Measurements from ENCODE around the gene SRA1. TPM values are rescaled to one million over a fixed set of nuclear protein-coding genes. Genes with fewer than 3 reads are reported as not detected.

Gene SRA1
- total RNA-seq, 1 donor from 2014 or later, result 23.2 TPM

GRCh38 chr5:140574165-140574564 is 16.9 kb upstream of the SRA1 start:
- intact Hi-C loops (cut with DNase I), result no loop called here
- no peak for DNase-seq (ENCODE audit: low spot score)
- peak; percentile 64 for ATAC-seq

GRCh38 chr5:140573683-140574082 is 16.4 kb upstream of the SRA1 start:
- intact Hi-C loops (cut with DNase I), result no loop called here
- DNase-seq (ENCODE audit: low spot score), result no peak
- ATAC-seq, result no peak

- intact Hi-C loops (cut with DNase I), result no loop called here
- no peak for DNase-seq (ENCODE audit: low spot score)
- ATAC-seq, result peak; percentile 25
Observed at GRCh38 chr5:140571105-140571504, 13.8 kb upstream of the SRA1 start.

- no peak for DNase-seq (ENCODE audit: low spot score)
- ATAC-seq, result no peak
- intact Hi-C loops (cut with DNase I), result no loop called here
Observed at GRCh38 chr5:140570488-140570887, 13.2 kb upstream of the SRA1 start.

- ATAC-seq (no peak), DNase-seq (ENCODE audit: low spot score) (no peak)
- intact Hi-C loops (cut with DNase I), result no loop called here
Observed at GRCh38 chr5:140570058-140570457, 12.8 kb upstream of the SRA1 start.

GRCh38 chr5:140569197-140569596 is 11.9 kb upstream of the SRA1 start:
- ATAC-seq (no peak), DNase-seq (ENCODE audit: low spot score) (no peak)
- intact Hi-C loops (cut with DNase I), result loop anchor here (5.0 kb wide), 1 partner anchor 73 kb away; no protein-coding TSS in a partner anchor

GRCh38 chr5:140568443-140569063 is 11.3 kb upstream of the SRA1 start:
- ATAC-seq, result no peak
- no peak for DNase-seq (ENCODE audit: low spot score)
- intact Hi-C loops (cut with DNase I), result loop anchor here (5.0 kb wide), 1 partner anchor 74 kb away; no protein-coding TSS in a partner anchor

- DNase-seq (ENCODE audit: low spot score) (no peak), ATAC-seq (no peak)
- intact Hi-C loops (cut with DNase I), result loop anchor here (5.0 kb wide), 1 partner anchor 74 kb away; no protein-coding TSS in a partner anchor
Observed at GRCh38 chr5:140567871-140568270, 10.6 kb upstream of the SRA1 start.

GRCh38 chr5:140567136-140567818 is 10.0 kb upstream of the SRA1 start:
- intact Hi-C loops (cut with DNase I), result loop anchor here (5.0 kb wide), 1 partner anchor 75 kb away; no protein-coding TSS in a partner anchor

GRCh38 chr5:140566665-140567064 is 9.4 kb upstream of the SRA1 start:
- DNase-seq (ENCODE audit: low spot score), result no peak
- no peak for ATAC-seq
- intact Hi-C loops (cut with DNase I), result loop anchor here (5.0 kb wide), 1 partner anchor 76 kb away; no protein-coding TSS in a partner anchor

More at GRCh38 chr5:140567136-140567818, 10.0 kb upstream of the SRA1 start:
- DNase-seq (ENCODE audit: low spot score) (no peak), ATAC-seq (no peak)

GRCh38 chr5:140565780-140566095 is 8.5 kb upstream of the SRA1 start:
- intact Hi-C loops (cut with DNase I), result loop anchor here (5.0 kb wide), 1 partner anchor 77 kb away; no protein-coding TSS in a partner anchor

GRCh38 chr5:140565024-140565779 is 7.9 kb upstream of the SRA1 start:
- DNase-seq (ENCODE audit: low spot score), result no peak
- intact Hi-C loops (cut with DNase I), result loop anchor here (5.0 kb wide), 1 partner anchor 77 kb away; no protein-coding TSS in a partner anchor
- ATAC-seq, result no peak

More at GRCh38 chr5:140565780-140566095, 8.5 kb upstream of the SRA1 start:
- ATAC-seq (no peak), DNase-seq (ENCODE audit: low spot score) (no peak)

GRCh38 chr5:140564196-140565023 is 7.1 kb upstream of the SRA1 start, which contains the start of the genes APBB3 and SLC35A4:
Gene APBB3, minus strand, starts transcription at chr5:140564598. Its CDS starts 353 bp downstream, at chr5:140564245.
Gene SLC35A4, plus strand, starts transcription at chr5:140564828. Its CDS starts 2,342 bp downstream, at chr5:140567170.
- intact Hi-C loops (cut with DNase I), result loop anchor here (5.0 kb wide), 1 partner anchor 78 kb away; no protein-coding TSS in a partner anchor
- peak; percentile 97 for ATAC-seq

GRCh38 chr5:140563596-140563995 is 6.3 kb upstream of the SRA1 start:
- ATAC-seq (no peak), DNase-seq (ENCODE audit: low spot score) (no peak)
- intact Hi-C loops (cut with DNase I), result no loop called here

More at GRCh38 chr5:140564196-140565023, 7.1 kb upstream of the SRA1 start, which contains the start of the genes APBB3 and SLC35A4:
- peak; percentile 97 for DNase-seq (ENCODE audit: low spot score)

GRCh38 chr5:140561753-140562523 is 4.7 kb upstream of the SRA1 start:
- no peak for DNase-seq (ENCODE audit: low spot score)
- intact Hi-C loops (cut with DNase I), result no loop called here
- ATAC-seq, result no peak

- intact Hi-C loops (cut with DNase I), result no loop called here
- no peak for DNase-seq (ENCODE audit: low spot score)
- no peak for ATAC-seq
Observed at GRCh38 chr5:140560227-140560626, 3.0 kb upstream of the SRA1 start.

- DNase-seq (ENCODE audit: low spot score), result no peak
- no peak for ATAC-seq
- intact Hi-C loops (cut with DNase I), result no loop called here
Observed at GRCh38 chr5:140558542-140558941, 1.3 kb upstream of the SRA1 start.

- DNase-seq (ENCODE audit: low spot score) (no peak), ATAC-seq (no peak)
- intact Hi-C loops (cut with DNase I), result no loop called here
Observed at GRCh38 chr5:140557965-140558364, 692 bp upstream of the SRA1 start.
